Stimulated activated CD4-positive, alpha-beta T cell treated with anti-CD3 and anti-CD28 coated beads, Interleukin-1b, Interleukin-23, amount 100 ng/mL, for 4 hours (primary cell): ENCODE data around the gene NOP9.
"Not testable (repeated sequence)": the region's sequence is repeated elsewhere in the genome, so short reads cannot be mapped to it uniquely, and the experiment has no call there.

Experiments
- DNase-seq, 2 donors: peaks; one replicate each; pipeline ENCODE4 v3.0.0-alpha.2; 2020; ENCODE audit warnings: low read depth in 2 of 2

The NOP9 gene

GRCh38 chr14:24353559-24354481 lies 54.2 kb downstream of the NOP9 start:
- DNase-seq = no peak

- DNase-seq = not testable (repeated sequence)
Measured at GRCh38 chr14:24354482-24354825, 54.8 kb downstream of the NOP9 start.

GRCh38 chr14:24355009-24355408 lies 55.4 kb downstream of the NOP9 start:
- DNase-seq = no peak

GRCh38 chr14:24356208-24356607 lies 56.6 kb downstream of the NOP9 start:
- DNase-seq = no peak
